Stimulated activated naive CD8-positive, alpha-beta T cell treated with anti-CD3 and anti-CD28 coated beads, Interleukin-15, amount 100 ng/mL, for 72 hours (primary cell): ENCODE measurements around the gene CA4.
"Not testable (repeated sequence)": the region's sequence is repeated elsewhere in the genome, so short reads cannot be mapped to it uniquely, and the experiment has no call there.

Experiments used
- ATAC-seq: fragments of 150-1000 bp; cut with Tn5 transposase; 2 replicates; pipeline ENCODE4 v1.10.0; 2021; ENCODE audit warnings: mild to moderate bottlenecking, moderate library complexity
- DNase-seq, 2 donors: peaks; one replicate each; pipeline ENCODE4 v3.0.0; 2021 to 2022
- H3K27ac Mint-ChIP-seq, 2 donors: one replicate each; pipeline ENCODE4 v1.8.0; 2022; ENCODE audit warnings: mild to moderate bottlenecking in 2 of 2, mixed read lengths in 2 of 2, moderate library complexity in 2 of 2
- H3K27me3 Mint-ChIP-seq: one replicate; pipeline ENCODE4 v1.8.0; 2022; ENCODE audit warnings: mixed read lengths
- H3K4me1 Mint-ChIP-seq: one replicate; pipeline ENCODE4 v1.8.0; 2022; ENCODE audit warnings: mild to moderate bottlenecking, mixed read lengths
- H3K4me3 Mint-ChIP-seq, 2 donors: one replicate each; pipeline ENCODE4 v1.8.0; 2022; ENCODE audit warnings: mild to moderate bottlenecking in 2 of 2, mixed read lengths in 2 of 2, moderate library complexity in 1 of 2
- H3K9me3 Mint-ChIP-seq, 2 donors: one replicate each; pipeline ENCODE4 v1.8.0; 2022; ENCODE audit warnings: mixed read lengths in 2 of 2

CA4 gene

DNA sequence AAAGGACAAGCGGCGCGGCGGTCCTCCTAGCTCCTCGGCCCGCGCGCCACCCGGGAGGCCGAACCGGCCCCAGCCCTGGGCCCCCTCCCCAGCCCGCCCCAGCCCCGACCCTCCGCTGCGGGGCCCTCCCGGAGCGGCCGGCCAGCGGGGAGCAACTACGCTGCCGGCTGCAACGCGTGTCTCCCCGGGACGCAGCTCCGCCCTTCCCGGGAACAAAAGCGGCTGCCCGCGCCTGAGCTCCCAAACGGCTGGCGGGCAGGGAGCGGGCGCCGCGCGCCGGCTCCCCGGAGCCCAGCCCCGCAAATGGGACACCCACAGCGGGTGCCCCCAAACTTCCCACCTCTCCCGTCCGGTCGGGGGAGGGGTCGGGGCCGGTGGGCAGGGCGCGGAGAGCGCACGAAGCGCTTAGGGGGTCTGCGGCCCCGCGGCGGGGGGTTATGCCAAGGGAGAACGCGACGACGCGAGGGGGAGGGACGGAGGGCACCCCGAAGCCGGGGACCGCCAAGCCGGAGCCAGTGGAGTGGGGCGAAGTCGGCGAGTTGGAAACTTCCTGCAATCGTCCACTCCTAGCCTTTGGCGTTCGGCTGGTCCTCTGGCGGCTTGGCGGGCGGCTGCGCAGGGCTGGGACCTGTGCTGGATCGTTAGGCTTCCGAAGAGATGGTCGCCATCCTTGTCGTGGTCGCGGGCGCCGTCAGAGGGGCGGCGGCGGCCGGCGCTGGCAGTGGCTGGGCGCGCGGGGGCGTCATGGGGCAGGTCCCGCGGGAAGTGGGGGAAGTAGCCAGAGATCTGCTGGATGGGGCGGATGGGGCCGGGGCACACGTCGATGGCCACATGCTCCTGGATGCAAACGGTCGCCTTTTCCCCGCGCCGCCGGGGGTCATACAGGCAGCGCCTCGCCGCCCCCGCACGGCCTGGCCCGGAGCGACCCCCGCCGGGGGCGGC lies 29.7 kb upstream of the CA4 start:
- H3K27ac Mint-ChIP-seq, H3K4me3 Mint-ChIP-seq, H3K9me3 Mint-ChIP-seq, H3K4me1 Mint-ChIP-seq, DNase-seq, H3K27me3 Mint-ChIP-seq: not testable (repeated sequence)
- ATAC-seq: peak; percentile 58

DNA sequence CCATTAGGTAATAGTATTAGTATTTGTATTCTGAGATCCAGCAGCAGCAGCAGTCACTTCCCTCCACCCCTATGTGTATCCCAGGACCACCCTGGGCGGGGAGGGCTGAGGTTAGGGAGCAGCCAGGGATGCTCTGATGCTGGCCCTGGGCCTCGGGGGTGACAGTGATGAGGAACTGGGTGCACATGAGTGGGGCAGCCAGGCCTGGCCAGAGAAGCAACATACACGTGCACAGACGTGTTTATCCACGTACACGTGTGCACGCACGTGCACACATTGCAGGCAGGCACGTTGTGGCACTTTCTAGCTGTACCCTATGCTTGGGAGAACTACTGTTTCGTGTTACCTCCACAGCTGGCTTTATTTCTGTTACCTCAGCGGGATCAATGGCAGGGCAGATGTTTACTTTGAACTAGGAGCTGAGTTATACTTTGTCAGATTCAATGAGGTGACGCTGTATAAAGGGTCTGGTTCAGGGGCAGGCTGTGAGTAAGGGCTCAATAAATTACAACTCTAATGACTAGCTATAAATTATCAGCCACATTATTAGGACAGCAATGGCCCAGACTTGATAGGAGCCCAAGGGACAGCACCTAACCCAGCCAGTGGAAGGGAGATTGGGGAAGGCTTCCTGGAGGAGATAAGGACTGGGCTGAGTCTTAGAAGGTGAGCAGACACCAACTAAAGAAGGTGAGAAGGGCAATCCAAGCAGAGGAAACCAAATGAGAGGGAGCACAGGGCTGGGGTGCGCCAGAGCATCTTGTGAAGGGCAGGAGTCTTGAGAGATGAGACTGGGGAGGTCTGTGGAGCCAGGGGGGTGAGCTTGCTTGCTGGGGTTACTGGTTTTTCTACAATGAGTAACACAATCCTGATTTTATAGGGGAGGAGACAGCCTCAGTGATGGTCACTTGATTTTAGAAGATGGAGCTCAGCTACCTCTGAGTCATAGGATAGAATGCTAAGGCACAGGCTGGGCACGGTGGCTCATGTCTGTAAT lies 22.4 kb upstream of the CA4 start:
- no peaks in the 10 kb centered on the region for H3K27me3 Mint-ChIP-seq
- no peaks in the 10 kb centered on the region for H3K9me3 Mint-ChIP-seq
- no peak overlapping the region for H3K27ac Mint-ChIP-seq
- ATAC-seq (no peak), DNase-seq (peak in 1 of 2 donors; percentile 0)
- no peaks in the 10 kb centered on the region for H3K4me1 Mint-ChIP-seq
- H3K4me3 Mint-ChIP-seq: no peak overlapping the region

DNA sequence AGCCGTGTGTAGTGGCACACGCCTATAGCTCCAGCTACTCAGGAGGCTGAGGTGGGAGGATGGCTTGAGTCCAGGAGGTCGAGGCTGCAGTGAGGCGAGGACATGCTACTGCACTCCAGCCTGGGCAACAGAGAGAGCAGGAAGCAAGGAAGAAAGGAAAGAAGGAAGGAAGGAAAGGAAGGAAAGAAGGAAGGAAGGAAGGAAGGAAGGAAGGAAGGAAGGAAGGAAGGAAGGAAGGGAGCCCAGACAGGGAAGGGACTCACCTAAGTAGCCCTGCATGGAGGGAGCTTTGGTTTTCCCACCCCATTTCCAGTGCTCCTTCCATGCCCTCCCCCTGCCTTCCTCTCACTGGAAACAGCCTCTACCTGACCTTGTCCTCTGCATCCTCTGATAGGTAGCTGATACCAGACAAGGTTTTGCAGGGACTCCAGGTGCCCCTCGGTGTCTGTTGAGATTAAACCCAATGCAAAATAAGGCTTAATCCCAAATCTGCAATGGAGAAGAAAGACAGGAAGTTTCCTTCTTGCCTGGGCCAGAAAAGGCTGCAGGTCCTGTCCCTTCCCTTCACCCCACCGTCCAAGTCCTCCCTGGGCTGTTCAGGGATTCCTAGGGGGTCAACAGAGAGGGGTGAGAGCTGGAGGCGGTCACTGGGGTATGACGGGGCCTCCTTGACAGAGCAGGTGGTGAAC lies 21.5 kb upstream of the CA4 start:
- ATAC-seq: no peak
- peak in 1 of 2 donors; percentile 2 for DNase-seq
- Mint-ChIP-seq H3K27ac (no peak overlapping the region), H3K27me3 (no peaks in the 10 kb centered on the region), H3K9me3 (no peaks in the 10 kb centered on the region), H3K4me3 (no peak overlapping the region), H3K4me1 (peaks cover 3% of the 10 kb centered on the region)

DNA sequence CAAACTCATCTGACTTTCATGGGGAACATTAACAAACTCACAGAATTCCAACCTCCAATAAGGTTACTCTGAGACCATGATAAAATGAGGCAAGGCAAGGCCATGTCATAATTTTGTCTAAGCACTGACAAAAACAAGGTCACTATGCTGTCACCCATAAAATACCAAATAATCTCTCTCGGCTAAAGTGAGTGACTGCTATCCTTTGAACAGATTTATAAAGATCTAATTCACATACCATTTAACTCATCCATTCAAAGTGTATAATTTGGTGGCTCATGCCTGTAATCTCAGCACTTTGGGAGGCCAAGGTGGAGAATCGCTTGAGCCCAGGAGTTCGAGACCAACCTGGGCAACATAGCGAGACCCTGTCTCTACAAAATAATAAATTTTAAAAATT lies 20.6 kb upstream of the CA4 start:
- H3K4me3 Mint-ChIP-seq: no peak overlapping the region
- no peaks in the 10 kb centered on the region for H3K27me3 Mint-ChIP-seq
- no peak overlapping the region for H3K27ac Mint-ChIP-seq
- DNase-seq (peak in 1 of 2 donors; percentile 1), ATAC-seq (no peak)
- peaks cover 11% of the 10 kb centered on the region for H3K4me1 Mint-ChIP-seq
- no peaks in the 10 kb centered on the region for H3K9me3 Mint-ChIP-seq

DNA sequence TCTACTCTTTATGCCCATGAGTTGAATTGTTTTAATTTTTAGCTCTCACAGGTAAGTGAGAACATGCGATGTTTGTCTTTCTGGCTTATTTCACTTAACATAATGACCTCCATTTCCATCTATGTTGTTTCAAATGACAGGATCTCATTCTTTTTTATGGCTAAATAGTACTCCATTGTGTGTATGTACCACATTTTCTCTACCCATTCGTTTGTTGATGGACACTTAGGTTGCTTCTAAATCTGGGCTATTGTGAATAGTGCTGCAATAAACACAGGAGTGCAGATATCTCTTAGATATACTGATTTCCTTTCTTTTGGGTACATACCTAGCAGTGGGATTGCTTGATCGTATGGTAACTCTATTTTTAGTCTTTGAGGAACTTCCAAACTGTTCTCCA lies 19.3 kb upstream of the CA4 start:
- DNase-seq (no peak), ATAC-seq (no peak)
- Mint-ChIP-seq H3K9me3 (peaks cover under 1% of the 10 kb centered on the region in 2 donors), H3K27me3 (peaks cover under 1% of the 10 kb centered on the region), H3K4me3 (no peak overlapping the region), H3K4me1 (peaks cover 24% of the 10 kb centered on the region), H3K27ac (no peak overlapping the region)

DNA sequence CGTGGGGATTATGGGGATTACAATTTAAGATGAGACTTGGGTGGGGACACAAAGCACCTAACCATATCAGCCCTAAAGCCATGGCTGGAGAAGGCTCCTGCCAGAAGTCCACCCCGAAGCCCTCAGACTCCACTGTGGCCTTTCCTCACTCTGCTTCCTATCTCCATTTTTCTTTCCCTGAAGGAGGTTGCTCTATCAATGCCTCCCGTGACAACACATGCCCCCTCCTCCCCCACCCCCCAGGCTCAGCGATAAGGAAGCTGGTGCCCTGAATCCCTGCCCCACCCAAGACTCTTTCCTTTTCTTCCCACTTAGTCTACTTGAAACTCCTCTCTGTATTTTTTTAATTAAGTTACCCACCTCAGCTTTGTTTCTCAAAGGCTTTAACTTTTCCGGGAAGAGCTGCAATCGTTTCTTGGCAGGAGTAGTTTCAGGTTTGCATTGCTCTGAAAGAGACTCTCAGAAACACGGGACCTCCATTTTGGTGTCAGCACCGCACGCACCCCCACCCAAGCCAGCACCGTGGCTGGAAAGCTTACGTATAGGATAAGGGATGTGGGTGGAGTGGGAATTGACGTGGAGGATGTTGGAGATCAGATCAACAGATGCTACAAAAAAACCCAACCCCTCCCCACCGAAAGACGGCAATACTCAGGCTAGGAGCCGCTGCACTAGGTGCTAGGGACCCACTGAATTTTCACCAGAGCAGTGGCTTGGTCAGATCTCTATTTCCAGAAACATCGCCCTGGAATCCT lies 15.2 kb upstream of the CA4 start:
- H3K4me1 Mint-ChIP-seq: peaks cover 39% of the 10 kb centered on the region
- ATAC-seq (peak; percentile 40), DNase-seq (peak; percentile 20 to 30)
- H3K27ac Mint-ChIP-seq: peak overlapping the region; percentile 95 to 96
- H3K9me3 Mint-ChIP-seq: peaks cover 6 to 7% of the 10 kb centered on the region in 2 donors
- peak overlapping the region; percentile 89 to 100 for H3K4me3 Mint-ChIP-seq
- H3K27me3 Mint-ChIP-seq: peaks cover 42% of the 10 kb centered on the region

GRCh38 chr17:60135151-60135950 lies 14.4 kb upstream of the CA4 start:
- DNase-seq: peak; percentile 87 to 90
- peak overlapping the region; percentile 95 to 96 for H3K27ac Mint-ChIP-seq
- H3K27me3 Mint-ChIP-seq: peaks cover 49% of the 10 kb centered on the region
- H3K9me3 Mint-ChIP-seq: peaks cover 6 to 7% of the 10 kb centered on the region in 2 donors
- H3K4me3 Mint-ChIP-seq: peak overlapping the region; percentile 89 to 100
- H3K4me1 Mint-ChIP-seq: peaks cover 45% of the 10 kb centered on the region
- peak; percentile 98 for ATAC-seq

GRCh38 chr17:60135951-60136666 lies 13.7 kb upstream of the CA4 start:
- no peak for ATAC-seq
- no peak for DNase-seq
- peak overlapping the region; percentile 89 to 100 for H3K4me3 Mint-ChIP-seq
- no peak overlapping the region for H3K27ac Mint-ChIP-seq
- H3K9me3 Mint-ChIP-seq: peaks cover 6 to 7% of the 10 kb centered on the region in 2 donors
- H3K4me1 Mint-ChIP-seq: peaks cover 48% of the 10 kb centered on the region
- peaks cover 57% of the 10 kb centered on the region for H3K27me3 Mint-ChIP-seq

DNA sequence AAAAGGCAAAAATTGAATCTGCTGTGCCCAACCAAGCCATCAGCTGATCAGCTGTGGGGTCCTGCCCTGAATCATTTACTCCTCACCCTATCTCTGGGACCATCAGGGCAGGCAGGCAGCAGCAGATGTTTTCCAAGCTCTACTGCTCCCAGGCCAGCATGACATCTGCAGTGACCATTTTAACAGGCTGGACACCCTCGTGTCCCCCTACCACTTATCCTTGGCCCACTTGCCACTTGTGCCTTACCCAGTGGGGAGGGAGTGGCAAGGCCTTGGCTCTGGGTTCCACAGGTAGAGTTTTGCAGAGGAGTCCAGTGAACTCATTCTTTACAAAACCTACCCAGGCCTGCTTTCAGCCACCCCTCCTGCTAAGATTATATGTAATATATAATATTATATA lies 12.0 kb upstream of the CA4 start:
- peaks cover 6 to 7% of the 10 kb centered on the region in 2 donors for H3K9me3 Mint-ChIP-seq
- DNase-seq: no peak
- ATAC-seq: no peak
- peaks cover 64% of the 10 kb centered on the region for H3K4me1 Mint-ChIP-seq
- no peak overlapping the region for H3K4me3 Mint-ChIP-seq
- H3K27me3 Mint-ChIP-seq: peaks cover 73% of the 10 kb centered on the region
- no peak overlapping the region for H3K27ac Mint-ChIP-seq

DNA sequence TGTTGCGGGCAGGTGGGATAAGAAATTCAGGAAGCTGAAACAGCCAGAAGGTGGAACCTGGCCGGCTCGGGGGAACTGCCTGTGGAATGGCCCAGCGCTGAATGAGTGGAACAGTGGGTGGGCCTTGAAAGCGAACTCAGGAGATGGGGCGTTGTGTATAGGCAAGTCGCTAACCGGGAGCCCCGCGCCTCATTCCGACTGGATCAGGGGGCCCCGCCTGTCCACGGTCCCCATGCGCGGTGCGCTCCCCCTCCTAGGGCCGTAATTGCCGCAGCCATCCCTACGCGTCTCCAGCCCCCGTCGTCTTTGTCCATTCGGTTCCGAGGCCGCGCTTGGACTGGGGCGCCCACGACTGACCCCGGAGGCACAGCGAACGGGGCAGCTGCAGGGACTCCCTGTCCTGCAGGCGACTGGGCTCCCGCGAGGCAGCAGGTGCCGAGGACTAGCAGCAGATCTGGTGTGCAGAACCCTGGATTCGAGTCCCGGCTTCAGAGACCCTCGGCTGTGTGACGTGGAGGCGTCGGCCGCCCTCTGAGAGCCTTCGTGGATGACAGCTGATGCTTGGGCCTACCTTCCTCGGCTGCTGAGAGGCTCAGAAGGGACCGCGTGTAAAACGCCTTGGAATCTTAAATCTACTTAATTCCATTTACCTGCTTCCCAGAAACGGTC lies 10.9 kb upstream of the CA4 start:
- Mint-ChIP-seq H3K27ac (no peak overlapping the region), H3K9me3 (peaks cover 6 to 7% of the 10 kb centered on the region in 2 donors), H3K4me1 (peaks cover 68% of the 10 kb centered on the region), H3K27me3 (peaks cover 85% of the 10 kb centered on the region), H3K4me3 (no peak overlapping the region)
- DNase-seq (no peak), ATAC-seq (no peak)

- DNase-seq: peak; percentile 50 to 58
- ATAC-seq: no peak
- Mint-ChIP-seq H3K27ac (no peak overlapping the region), H3K4me3 (peak overlapping the region; percentile 31 to 65), H3K27me3 (peaks cover 92% of the 10 kb centered on the region), H3K9me3 (peaks cover 6 to 7% of the 10 kb centered on the region in 2 donors), H3K4me1 (peaks cover 61% of the 10 kb centered on the region)
Observed at GRCh38 chr17:60139438-60140285, 10.1 kb upstream of the CA4 start.
